ENCODE measurements around the gene BTBD9. TPM values are rescaled to one million over a fixed set of nuclear protein-coding genes. Genes with fewer than 3 reads are reported as not detected.

The BTBD9 gene
- total RNA-seq, 1 experiment from 2014 or later, result 8.9 TPM

GRCh38 chr6:38218235-38218634 lies 421.5 kb downstream of the BTBD9 start:
- Histone ChIP-seq H3K9ac (ENCODE audit: extremely low read depth, insufficient read length, low read length) (no peak overlapping the region), H2BK20ac (ENCODE audit: low read depth, low read length, poor library complexity, severe bottlenecking) (no peak overlapping the region), H4K20me1 (ENCODE audit: control insufficient read depth, insufficient read depth, insufficient read length) (no peaks in the 10 kb centered on the region), H3K9me3 (ENCODE audit: control insufficient read depth, low read depth, low read length) (no peaks in the 10 kb centered on the region), H3K4ac (ENCODE audit: low read depth, low read length) (no peak overlapping the region), H2AFZ (ENCODE audit: low read length) (no peak overlapping the region), H3T11ph (ENCODE audit: low read length) (no peak overlapping the region), H3K4me1 (ENCODE audit: insufficient read depth, low read length) (peaks cover 4% of the 10 kb centered on the region; the same call in 1 of the 2 replicates), H3K4me2 (ENCODE audit: insufficient read depth, insufficient read length, low read length) (no peak overlapping the region), H3K56ac (ENCODE audit: insufficient read length, low read depth, low read length) (no peak overlapping the region), H2BK15ac (ENCODE audit: low read depth, low read length) (no peak overlapping the region), H3K79me2 (ENCODE audit: insufficient read depth, low read length) (no peaks in the 10 kb centered on the region), H3K23ac (ENCODE audit: insufficient read length, low read depth, low read length) (no peak overlapping the region), H2BK120ac (ENCODE audit: low read depth, low read length, poor library complexity, severe bottlenecking) (no peak overlapping the region), H3K18ac (ENCODE audit: insufficient read length, low read depth, low read length) (no peak overlapping the region), H2BK12ac (ENCODE audit: insufficient read length, low read depth, low read length) (no peak overlapping the region), H3K23me2 (ENCODE audit: insufficient read length, low read depth, low read length, poor library complexity, severe bottlenecking) (no peaks in the 10 kb centered on the region), H4K91ac (ENCODE audit: insufficient read length, low read depth, low read length) (no peak overlapping the region), H3K27ac (ENCODE audit: insufficient read length, low read depth, low read length) (no peak overlapping the region), H3K14ac (ENCODE audit: insufficient read depth, low read length) (no peak overlapping the region), H4K5ac (ENCODE audit: insufficient read length, low read depth, low read length) (no peak overlapping the region), H3K27me3 (ENCODE audit: insufficient read depth, low read length) (no peaks in the 10 kb centered on the region), H4K8ac (replicated peaks; ENCODE audit: insufficient read length, low read depth, low read length) (no peak overlapping the region), H2AK5ac (ENCODE audit: insufficient read length, low read length) (no peak overlapping the region), H3K79me1 (ENCODE audit: insufficient read depth, low read depth, low read length, poor library complexity, severe bottlenecking) (no peaks in the 10 kb centered on the region), H2BK5ac (ENCODE audit: insufficient read length, low read length) (no peak overlapping the region)
- no peaks in the 10 kb centered on the region for H3K9me3 Mint-ChIP-seq
- H3K27ac Mint-ChIP-seq, result no peak overlapping the region
- WGBS (ENCODE audit: extremely low coverage, insufficient read length, low lambda C conversion rate), result no CpG with 5 or more reads among the region's 1 CpG
- no peak overlapping the region for H3K4me3 Mint-ChIP-seq
- no peaks in the 10 kb centered on the region for H3K36me3 Mint-ChIP-seq (ENCODE audit: insufficient read depth in 1 of 3, low read depth in 3 of 3)
- DNase-seq, result no peak
- H3K27me3 Mint-ChIP-seq (ENCODE audit: low read depth), result no peaks in the 10 kb centered on the region
- TF ChIP-seq, protein P1, sequence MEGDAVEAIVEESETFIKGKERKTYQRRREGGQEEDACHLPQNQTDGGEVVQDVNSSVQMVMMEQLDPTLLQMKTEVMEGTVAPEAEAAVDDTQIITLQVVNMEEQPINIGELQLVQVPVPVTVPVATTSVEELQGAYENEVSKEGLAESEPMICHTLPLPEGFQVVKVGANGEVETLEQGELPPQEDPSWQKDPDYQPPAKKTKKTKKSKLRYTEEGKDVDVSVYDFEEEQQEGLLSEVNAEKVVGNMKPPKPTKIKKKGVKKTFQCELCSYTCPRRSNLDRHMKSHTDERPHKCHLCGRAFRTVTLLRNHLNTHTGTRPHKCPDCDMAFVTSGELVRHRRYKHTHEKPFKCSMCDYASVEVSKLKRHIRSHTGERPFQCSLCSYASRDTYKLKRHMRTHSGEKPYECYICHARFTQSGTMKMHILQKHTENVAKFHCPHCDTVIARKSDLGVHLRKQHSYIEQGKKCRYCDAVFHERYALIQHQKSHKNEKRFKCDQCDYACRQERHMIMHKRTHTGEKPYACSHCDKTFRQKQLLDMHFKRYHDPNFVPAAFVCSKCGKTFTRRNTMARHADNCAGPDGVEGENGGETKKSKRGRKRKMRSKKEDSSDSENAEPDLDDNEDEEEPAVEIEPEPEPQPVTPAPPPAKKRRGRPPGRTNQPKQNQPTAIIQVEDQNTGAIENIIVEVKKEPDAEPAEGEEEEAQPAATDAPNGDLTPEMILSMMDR (conservative IDR thresholded peaks at IDR 0.05), result no peak
- peaks cover 28 to 34% of the 10 kb centered on the region in 2 experiments for H3K4me1 Mint-ChIP-seq

Data from H9 (cell line).